SH-SY5Y (cell line): ENCODE measurements around the gene SLC22A4.

Experiments used
- GATA2 ChIP-seq: IDR thresholded peaks from 2 replicates; pipeline ENCODE4 v1.6.1; 2011; ENCODE audit warnings: mild to moderate bottlenecking, low read depth, low read length
- GATA3 ChIP-seq: IDR thresholded peaks from 2 replicates; pipeline ENCODE4 v1.6.1; 2011; ENCODE audit warnings: low read depth, mild to moderate bottlenecking, low read length, moderate library complexity

DNA sequence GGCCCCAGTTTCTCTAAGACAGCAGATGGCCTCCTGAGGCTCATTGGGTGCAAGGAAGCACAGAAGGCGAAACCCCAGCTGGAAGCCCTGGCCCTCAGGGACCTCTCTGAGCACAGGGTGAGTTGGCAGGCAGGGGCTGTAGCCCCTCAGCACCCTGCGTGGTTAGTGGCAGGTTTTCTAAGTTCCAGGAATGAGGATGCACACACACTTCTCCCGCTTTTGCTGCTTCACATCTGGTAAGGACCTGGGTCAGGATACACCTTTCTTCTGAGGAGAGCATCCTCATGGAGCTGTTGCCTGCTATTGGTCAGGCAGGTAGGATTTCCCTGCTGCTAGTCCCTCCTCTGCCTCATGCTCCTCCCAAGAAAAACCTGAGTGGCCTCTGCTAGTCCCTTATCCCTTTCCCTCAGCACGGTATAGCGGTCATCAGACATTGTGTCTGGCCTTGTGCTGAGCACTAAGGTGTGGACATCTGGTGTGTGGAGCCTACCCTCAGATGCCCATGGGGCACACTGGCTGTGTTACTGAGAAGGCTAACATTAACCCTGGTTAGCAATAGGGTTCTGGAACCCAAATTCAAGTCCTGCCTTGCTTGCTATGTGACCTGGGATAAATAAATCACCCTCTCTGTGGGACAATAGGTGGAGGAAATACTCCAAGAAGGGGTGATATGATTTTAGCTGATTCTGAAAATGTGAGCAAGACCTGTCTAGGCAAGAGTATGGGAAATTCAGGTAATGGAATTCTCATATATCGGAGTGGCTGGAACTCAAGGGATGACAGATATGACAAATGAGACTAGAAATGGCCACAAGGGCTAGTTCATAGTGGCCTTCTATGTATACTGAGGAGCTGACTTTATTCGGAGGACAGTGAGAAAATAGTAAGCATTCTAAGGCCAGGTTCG lies 1.6 kb downstream of the SLC22A4 start:
- TF ChIP-seq GATA2: no peak
- TF ChIP-seq GATA3: no peak
